ENCODE results near the gene ANP32B.

DNA sequence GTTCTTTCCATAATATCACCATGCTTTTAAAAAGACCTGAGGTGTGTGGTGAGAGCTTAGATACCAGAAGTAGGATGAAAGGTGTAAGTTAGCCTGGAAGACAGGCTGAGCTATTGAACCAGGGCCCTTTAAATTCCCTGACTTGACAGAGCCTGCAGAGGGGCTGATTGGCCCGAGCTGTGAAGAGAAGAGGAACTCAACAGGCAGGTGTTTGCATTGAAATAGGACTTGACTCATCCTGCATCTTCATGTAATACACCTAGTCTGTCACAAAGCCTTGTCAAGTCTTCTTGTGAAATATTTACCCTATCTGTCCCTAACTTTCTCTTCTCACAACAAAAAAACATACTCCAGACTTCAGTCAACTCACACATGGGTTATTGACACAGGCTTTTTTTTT is 16.6 kb upstream of the ANP32B start:
- TF ChIP-seq POLR2A (IDR thresholded peaks at IDR 0.05): no peak
- TF ChIP-seq, protein P1, sequence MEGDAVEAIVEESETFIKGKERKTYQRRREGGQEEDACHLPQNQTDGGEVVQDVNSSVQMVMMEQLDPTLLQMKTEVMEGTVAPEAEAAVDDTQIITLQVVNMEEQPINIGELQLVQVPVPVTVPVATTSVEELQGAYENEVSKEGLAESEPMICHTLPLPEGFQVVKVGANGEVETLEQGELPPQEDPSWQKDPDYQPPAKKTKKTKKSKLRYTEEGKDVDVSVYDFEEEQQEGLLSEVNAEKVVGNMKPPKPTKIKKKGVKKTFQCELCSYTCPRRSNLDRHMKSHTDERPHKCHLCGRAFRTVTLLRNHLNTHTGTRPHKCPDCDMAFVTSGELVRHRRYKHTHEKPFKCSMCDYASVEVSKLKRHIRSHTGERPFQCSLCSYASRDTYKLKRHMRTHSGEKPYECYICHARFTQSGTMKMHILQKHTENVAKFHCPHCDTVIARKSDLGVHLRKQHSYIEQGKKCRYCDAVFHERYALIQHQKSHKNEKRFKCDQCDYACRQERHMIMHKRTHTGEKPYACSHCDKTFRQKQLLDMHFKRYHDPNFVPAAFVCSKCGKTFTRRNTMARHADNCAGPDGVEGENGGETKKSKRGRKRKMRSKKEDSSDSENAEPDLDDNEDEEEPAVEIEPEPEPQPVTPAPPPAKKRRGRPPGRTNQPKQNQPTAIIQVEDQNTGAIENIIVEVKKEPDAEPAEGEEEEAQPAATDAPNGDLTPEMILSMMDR (IDR thresholded peaks at IDR 0.05): no peak
- TF ChIP-seq POLR2AphosphoS5 (IDR thresholded peaks at IDR 0.05): no peak

Measured in sigmoid colon (tissue), 4 donors.